Tibial nerve (tissue), 4 donors: ENCODE data around the gene TCFL5. TPM values are rescaled to one million over a fixed set of nuclear protein-coding genes. Genes with fewer than 3 reads are reported as not detected.

ENCODE experiments used
- DNase-seq, 2 donors: peaks; one replicate each; pipeline ENCODE4 v3.0.0-alpha.2; 2019; ENCODE audit warnings: low spot score in 2 of 2
- H3K27ac ChIP-seq, 4 donors: fragments of 200-600 bp; sonication (generic) in 3 of 4; one replicate each; pipeline ENCODE4 v1.5.1; 2017 to 2019; ENCODE audit warnings: mild to moderate bottlenecking in 1 of 4
- H3K27me3 ChIP-seq, 2 donors: fragments of 200-600 bp; sonication (generic) in 1 of 2; one replicate each; pipeline versions ENCODE4 v1.5.1 to v1.6.0; 2017 to 2019
- H3K36me3 ChIP-seq, 3 donors: fragments of 200-600 bp; sonication (generic); one replicate each; pipeline ENCODE4 v1.5.1; 2018 to 2019
- H3K4me1 ChIP-seq, 4 donors: fragments of 200-600 bp; sonication (generic) in 3 of 4; one replicate each; pipeline ENCODE4 v1.5.1; 2017 to 2019
- H3K4me3 ChIP-seq, 4 donors: fragments of 200-600 bp; sonication (generic) in 3 of 4; one replicate each; pipeline ENCODE4 v1.5.1; 2017 to 2019; ENCODE audit warnings: mild to moderate bottlenecking in 1 of 4, moderate library complexity in 1 of 4
- H3K9me3 ChIP-seq, 4 donors: fragments of 200-600 bp; sonication (generic) in 3 of 4; one replicate each; pipeline ENCODE4 v1.5.1; 2017 to 2019
- CTCF ChIP-seq, 5 experiments: fragments of 200-600 bp in 3 of 5; fragments of 450-650 bp in 2 of 5; sonication (generic) in 3 of 5; IDR thresholded peaks; one replicate each; pipeline ENCODE4 v1.5.1; 2016 to 2019; ENCODE audit warnings: antibody characterized with exemption in 5 of 5, mild to moderate bottlenecking in 3 of 5, moderate library complexity in 2 of 5
- EP300 ChIP-seq, 2 donors: sonication (generic); formaldehyde crosslinking; IDR thresholded peaks; one replicate each; pipeline ENCODE4 v1.6.1; 2017; ENCODE audit warnings: antibody characterized with exemption in 2 of 2, mild to moderate bottlenecking in 1 of 2
- POLR2A ChIP-seq, 2 donors: fragments of 450-650 bp; IDR thresholded peaks; one replicate each; pipeline ENCODE4 v1.6.1; 2017; ENCODE audit warnings: antibody characterized with exemption in 2 of 2, mild to moderate bottlenecking in 2 of 2, moderate library complexity in 2 of 2
- whole genome bisulfite sequencing, 2 donors: methylation state at CpG; one replicate each; pipeline ENCODE4 v1.1.5; 2018; 5-methylcytosine and 5-hydroxymethylcytosine counted together
- small RNA-seq: library from RNA; depleted of rRNA; stranded (forward); fragments of <200 nt; gene quantifications from one replicate; pipeline ENCODE3, GENCODE V24; 2016
- total RNA-seq, 4 donors: library from RNA; depleted of rRNA; stranded (reverse); fragments of >200 nt; gene quantifications; one replicate each; pipeline ENCODE4 v1.1.0, GENCODE V29; 2016

Gene TCFL5
- total RNA-seq, 4 donors from 2014 or later = 9.8 to 25.1 (median 16.2) TPM

- Histone ChIP-seq H3K4me1 (peaks cover 3 to 50% (median 12%) of the 10 kb centered on the region in 4 donors), H3K27me3 (no peaks in the 10 kb centered on the region), H3K36me3 (peaks cover 0 to 2% (median 0%) of the 10 kb centered on the region in 3 donors), H3K27ac (peak overlapping the region in 1 of 4 donors; percentile 98), H3K4me3 (no peak overlapping the region), H3K9me3 (no peaks in the 10 kb centered on the region)
- TF ChIP-seq POLR2A (IDR thresholded peaks at IDR 0.05) (no peak), EP300 (IDR thresholded peaks at IDR 0.05) (no peak), CTCF (IDR thresholded peaks at IDR 0.05) (no peak)
- 75% methylated on average over 9 of the region's 9 CpGs for WGBS, 2 donors
- DNase-seq = no peak
Measured at GRCh38 chr20:62792182-62792939, 69.3 kb downstream of the TCFL5 start.

- no peak overlapping the region for H3K4me3 ChIP-seq
- 32 to 37% methylated on average over 19 to 22 of the region's 23 CpGs for WGBS, 2 donors
- peak overlapping the region in 1 of 4 donors; percentile 98 for H3K27ac ChIP-seq
- peak; percentile 79 to 93 (median 89) for TF ChIP-seq CTCF (IDR thresholded peaks at IDR 0.05)
- TF ChIP-seq EP300 (IDR thresholded peaks at IDR 0.05) = no peak
- no peak for TF ChIP-seq POLR2A (IDR thresholded peaks at IDR 0.05)
- peak; percentile 60 to 81 for DNase-seq
- no peaks in the 10 kb centered on the region for H3K9me3 ChIP-seq
- peaks cover 0 to 43% (median 8%) of the 10 kb centered on the region in 4 donors for H3K4me1 ChIP-seq
- H3K36me3 ChIP-seq = no peaks in the 10 kb centered on the region
- H3K27me3 ChIP-seq = peaks cover 0 to 1% of the 10 kb centered on the region in 2 donors
Measured at GRCh38 chr20:62791301-62792181, 70.1 kb downstream of the TCFL5 start.

Small RNAs within 50 kb of the gene (small RNA-seq; reads per million reads assigned to genes)
- gene DPH3P1 = not detected

Other genes starting within 250 kb of the TCFL5 start
- 10 to 100 TPM; 24.3 to 73.7 (median 40.5) TPM for gene SLCO4A1, start 219.3 kb downstream of the TCFL5 start, total RNA-seq
- under 1 TPM in 1 of 4 donors, not detected in 3; 0.30 TPM for gene NTSR1, start 153.0 kb downstream of the TCFL5 start, total RNA-seq
- 10 to 100 TPM; 12.0 to 15.3 (median 13.6) TPM for gene MRGBP, start 65.3 kb downstream of the TCFL5 start, total RNA-seq
- 100 to 1,000 TPM in 1 of 4 donors, 10 to 100 TPM in 3; 67.1 to 108 (median 80.8) TPM for gene OGFR, start 57.0 kb downstream of the TCFL5 start, total RNA-seq
- 10 to 100 TPM; 51.3 to 81.2 (median 63.5) TPM for gene COL9A3, start 44.8 kb downstream of the TCFL5 start, total RNA-seq
- gene DIDO1, start 64.7 kb upstream of the TCFL5 start, total RNA-seq = 10 to 100 TPM; 64.5 to 89.7 (median 78.9) TPM
- 10 to 100 TPM; 23.4 to 33.4 (median 29.7) TPM for gene GID8, start 76.3 kb upstream of the TCFL5 start, total RNA-seq
- gene SLC17A9, start 90.9 kb upstream of the TCFL5 start, total RNA-seq = 10 to 100 TPM in 1 of 4 donors, 1 to 10 TPM in 3; 3.9 to 13.5 (median 4.5) TPM
- not detected for gene BHLHE23, start 145.1 kb upstream of the TCFL5 start, total RNA-seq